GM18870 (cell line): Measurements from ENCODE around the gene ACTL6B.

Experiments used
- ATAC-seq: cut with Tn5 transposase; IDR thresholded peaks from one replicate; pipeline ENCODE4 v1.9.1; 2021; ENCODE audit warnings: moderate library complexity; ENCODE audit not compliant: unreplicated experiment

The ACTL6B gene

GRCh38 chr7:100602889-100603725 is 53.1 kb downstream of the ACTL6B start:
- no peak for ATAC-seq

GRCh38 chr7:100600730-100601038 is 55.6 kb downstream of the ACTL6B start:
- ATAC-seq: no peak

- no peak for ATAC-seq
Measured at GRCh38 chr7:100599911-100600729, 56.1 kb downstream of the ACTL6B start.

DNA sequence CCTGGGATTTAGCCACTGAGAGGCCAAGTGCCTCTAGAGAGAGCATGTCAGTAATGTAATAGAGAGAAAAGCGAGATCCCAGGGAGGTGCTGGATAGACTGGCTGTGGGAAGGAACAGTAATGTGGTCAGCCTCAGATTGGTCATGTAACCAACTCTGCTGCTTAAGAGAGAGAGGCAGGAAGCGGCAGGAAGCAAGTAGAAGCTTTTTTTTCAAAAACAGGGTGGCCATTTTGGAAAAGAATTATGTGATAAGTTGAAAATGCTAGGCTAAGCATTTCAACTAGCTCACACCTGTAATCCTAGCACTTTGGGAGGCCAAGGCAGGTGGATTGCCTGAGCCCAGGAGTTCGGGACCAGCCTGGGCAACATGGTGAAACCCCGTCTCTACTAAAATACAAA is 57.8 kb downstream of the ACTL6B start:
- no peak for ATAC-seq

GRCh38 chr7:100595188-100595587 is 61.1 kb downstream of the ACTL6B start:
- ATAC-seq: no peak
